Vagina (tissue), 2 donors: ENCODE measurements around the gene WAC.

ENCODE experiments used
- CTCF ChIP-seq, 3 experiments: fragments of 450-650 bp in 2 of 3; fragments of 200-600 bp in 1 of 3; sonication (generic) in 1 of 3; IDR thresholded peaks; one replicate each; pipeline ENCODE4 v1.5.1; 2017 to 2019; ENCODE audit warnings: antibody characterized with exemption in 3 of 3, mild to moderate bottlenecking in 2 of 3, moderate library complexity in 2 of 3
- POLR2A ChIP-seq, 2 donors: fragments of 450-650 bp; IDR thresholded peaks; one replicate each; pipeline ENCODE4 v1.6.1; 2017; ENCODE audit warnings: antibody characterized with exemption in 2 of 2, mild to moderate bottlenecking in 2 of 2, moderate library complexity in 2 of 2

GRCh38 chr10:28570598-28570997 is 37.7 kb downstream of the WAC start:
- no peak for TF ChIP-seq CTCF (IDR thresholded peaks at IDR 0.05)
- TF ChIP-seq POLR2A (IDR thresholded peaks at IDR 0.05), result no peak
